Inferior parietal cortex (tissue), 1 donor: ENCODE results near the gene MSS51.

Experiments used
- DNase-seq: peaks from one replicate; pipeline ENCODE4 v3.0.0-alpha.2; 2016; ENCODE audit errors: extremely low spot score

MSS51 gene

DNA sequence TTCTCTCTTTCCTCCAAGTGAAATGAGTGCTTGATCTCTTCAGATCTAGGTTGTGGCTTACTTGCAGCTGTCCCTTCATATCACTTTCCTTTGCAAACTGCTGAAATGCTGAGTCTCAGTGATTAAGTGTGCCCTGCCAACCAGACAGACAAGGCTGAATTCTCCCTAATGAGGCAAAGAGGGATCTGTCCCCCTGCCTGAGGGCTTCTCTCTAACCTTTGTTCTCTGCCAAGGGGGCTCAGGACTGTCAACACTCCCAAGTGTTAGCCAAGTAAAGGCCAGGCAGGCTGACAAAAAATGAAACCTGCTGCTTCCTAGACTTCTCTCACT is at the start of gene MSS51:
MSS51 (minus strand) TSS at position 24 of the 330 bp plus-strand sequence. CDS start 5,277 bp downstream, outside the sequence.
- DNase-seq, result no peak

DNA sequence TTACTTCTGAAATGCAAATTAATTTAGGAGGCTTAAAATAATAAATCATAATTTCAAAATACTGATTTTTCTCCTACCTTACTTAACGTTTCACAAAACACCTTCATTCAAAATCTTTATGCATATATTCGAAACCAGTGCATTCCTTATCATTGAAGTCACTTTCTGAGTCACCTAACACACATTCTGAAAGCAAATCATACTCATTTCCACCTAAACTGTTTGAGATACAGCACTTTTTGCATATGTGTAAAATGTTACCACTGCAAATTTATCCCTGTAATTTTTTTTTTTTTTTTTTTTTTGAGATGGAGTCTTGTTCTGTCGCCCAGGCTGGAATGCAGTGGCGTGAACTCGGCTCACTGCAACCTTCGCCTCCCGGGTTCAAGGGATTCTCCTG is 46.8 kb upstream of the MSS51 start:
- DNase-seq, result no peak

DNA sequence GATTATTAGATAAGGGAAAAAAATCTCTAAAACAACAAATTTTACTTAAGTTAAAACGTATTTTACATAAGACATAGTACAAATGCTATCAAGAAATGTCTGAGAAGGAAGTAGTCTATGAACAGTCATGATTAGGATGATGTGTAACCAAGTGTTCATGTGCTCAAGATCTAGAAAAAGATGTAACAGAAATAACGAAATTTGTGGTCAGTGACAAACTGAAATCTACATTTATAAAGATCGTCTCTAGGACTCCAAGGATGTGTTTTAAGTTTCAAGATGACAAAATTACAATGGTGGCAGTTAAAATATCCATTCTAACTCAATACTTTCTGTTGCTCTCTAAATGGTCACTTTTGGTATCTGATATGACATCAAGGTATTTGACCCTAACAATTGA is 45.3 kb upstream of the MSS51 start:
- no peak for DNase-seq

DNA sequence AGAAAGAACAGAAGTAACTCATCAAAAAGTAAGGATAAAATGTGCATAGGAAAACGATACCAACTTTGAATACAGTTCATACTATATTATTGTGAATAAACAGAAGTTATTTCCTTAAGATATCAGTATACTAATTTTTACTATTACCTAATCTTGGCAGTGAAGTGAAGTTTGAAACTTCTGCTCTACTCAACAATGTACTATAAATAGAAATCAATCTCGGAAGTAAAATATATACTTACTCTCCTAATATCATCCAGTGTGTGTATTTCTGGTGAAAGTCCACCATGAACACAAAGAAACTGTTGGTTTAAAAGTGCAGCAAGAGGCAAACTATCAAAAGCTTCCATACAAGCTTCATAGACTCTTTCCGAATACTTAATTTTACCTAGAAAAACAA is 37.9 kb upstream of the MSS51 start:
- DNase-seq, result no peak

DNA sequence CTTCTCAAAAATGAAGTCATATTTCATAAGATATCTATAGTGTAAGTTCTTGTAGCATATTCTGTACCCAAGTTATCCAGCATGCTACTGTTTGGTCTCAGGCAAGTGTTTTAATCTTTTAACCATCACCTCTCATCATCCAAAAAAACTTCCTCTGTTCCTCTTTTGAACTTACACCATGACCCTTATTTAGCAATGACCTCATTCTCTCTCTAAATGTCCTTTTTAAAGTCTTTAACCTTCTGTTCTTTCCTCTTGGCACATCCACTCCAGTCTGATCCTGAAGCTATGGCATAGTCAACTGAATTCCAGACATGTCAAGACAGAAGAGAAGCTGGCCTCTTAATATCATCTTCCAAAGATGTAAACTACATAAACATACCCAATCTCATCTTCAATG is 36.2 kb upstream of the MSS51 start:
- DNase-seq, result no peak

DNA sequence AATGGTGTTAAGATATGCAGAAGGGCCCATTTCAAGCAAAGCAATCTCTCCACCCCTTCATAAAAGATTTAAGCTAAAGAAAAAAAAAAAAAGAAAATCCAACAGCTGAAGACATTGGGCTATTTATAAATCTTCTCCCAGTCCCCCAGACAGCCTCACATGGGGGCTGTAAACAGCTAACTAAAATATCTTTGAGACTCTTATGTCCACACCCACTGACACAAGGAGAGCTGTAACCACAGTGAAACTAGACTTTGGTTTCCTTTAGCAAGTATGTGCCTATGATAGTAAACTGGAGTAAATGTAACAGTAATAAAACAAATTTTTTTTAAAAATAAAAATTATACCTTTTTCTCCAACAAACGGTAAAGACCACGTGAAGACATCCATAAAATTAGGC is 33.8 kb upstream of the MSS51 start:
- DNase-seq, result no peak

DNA sequence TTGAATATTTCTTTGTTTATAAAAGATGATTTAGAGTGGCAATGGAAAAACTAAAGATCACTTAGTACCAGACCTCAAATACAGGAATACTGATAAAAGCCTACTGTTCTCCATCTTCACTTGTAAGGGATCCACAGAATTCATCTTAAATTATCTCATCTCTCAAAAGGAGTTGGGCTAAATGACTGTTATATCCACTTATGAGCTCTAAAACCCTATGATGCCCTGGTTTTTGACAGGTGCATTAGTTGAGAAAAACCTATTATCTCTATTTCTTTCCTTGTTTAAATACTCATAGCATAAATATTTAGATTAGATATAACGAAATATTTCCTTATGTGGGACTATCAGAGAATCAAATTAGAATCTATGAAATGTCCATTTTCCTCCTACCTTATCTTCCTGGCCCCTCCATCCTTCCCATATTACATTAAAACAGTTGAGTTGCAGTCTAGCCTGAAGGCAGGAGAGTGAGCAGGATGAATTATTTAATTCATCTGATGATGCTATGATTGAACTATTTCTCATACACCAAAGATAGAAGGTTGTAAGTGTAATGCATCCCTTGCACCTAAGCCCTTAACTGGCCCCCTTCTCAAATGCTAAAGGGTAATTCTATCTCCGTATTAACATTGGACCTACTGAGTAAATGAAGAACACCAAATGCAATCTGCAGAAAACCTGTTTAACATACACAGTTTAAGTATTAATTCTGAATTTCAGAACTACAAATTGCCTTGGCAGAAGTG is 32.8 kb upstream of the MSS51 start:
- no peak for DNase-seq

DNA sequence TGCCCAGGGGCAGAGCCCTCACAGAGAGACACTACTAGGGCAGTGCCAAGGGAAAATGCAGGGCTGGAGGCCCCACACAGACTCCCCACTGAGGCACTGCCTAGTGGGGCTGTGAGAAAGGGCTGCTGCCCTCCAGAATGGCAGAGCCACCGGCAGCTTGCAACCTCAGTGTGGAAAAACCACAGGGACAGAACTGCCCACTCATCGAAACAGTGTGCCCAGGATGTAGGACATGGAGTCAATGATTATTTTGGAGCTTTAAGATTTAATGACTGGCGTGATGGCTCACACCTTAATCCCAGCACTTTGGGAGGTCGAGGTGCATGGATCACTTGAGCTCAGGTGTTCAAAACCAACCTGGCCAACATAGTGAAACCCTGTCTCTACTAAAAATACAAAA is 27.5 kb upstream of the MSS51 start:
- DNase-seq, result no peak

DNA sequence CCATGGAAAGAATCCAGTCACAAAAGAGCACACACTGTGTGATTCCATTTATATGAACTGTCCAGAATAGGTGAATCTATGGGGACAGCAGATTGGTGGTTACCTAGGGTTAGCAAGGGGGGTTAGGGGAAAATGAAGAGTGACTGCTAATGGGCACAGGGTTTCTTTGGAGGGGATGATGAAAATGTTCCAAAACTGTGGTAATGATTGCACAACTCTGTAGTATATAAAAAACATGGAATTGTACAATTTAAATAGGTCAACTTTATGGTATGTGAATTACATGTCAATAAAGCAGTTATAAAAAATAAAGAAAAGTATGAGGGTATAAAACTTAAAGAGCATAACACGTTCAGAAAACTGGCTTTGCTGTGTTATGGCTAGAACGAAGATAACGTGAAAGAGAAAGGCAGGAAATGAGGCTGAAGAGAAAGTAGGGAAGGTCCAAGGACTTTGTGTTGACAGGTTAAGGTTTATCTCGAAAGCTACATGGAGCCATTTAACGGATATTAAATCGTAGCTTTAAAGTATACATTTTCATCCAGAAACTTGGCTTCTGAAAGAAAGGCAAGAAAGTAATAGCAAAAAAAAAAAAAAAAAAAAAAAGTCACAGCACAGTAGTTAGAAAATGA is 26.4 kb upstream of the MSS51 start:
- no peak for DNase-seq

DNA sequence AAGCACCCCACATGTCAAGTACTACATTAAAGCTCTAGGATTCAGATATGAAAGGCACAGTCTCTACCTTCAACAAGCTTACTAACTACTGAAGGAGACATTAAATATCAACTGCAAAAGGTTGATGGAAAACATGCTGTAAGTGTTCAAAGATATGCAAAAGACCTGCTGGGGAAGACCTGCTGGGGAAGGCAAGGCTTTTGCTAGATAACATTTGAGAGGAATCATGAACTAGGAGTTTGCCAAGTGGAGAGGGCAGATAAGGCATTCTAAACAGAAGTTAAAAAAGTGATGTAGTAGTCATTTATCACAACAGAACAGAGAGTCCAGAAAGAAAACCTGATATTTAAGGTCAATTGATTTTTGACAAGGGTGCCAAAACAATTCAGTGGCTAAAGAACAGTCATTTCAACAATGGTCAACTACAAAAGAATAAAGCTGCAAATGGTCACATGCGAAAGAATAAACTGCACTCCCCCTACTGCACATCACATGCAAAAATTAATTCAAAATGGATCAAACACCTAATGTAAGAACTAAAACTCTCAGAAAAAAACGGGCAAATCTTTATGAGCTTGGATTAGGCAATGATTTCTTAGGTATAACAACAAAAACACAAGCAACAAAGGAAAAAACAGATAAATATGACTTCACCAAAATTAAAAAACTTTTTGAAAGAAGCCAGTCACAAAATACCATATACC is 23.0 kb upstream of the MSS51 start:
- peak; percentile 28 for DNase-seq

DNA sequence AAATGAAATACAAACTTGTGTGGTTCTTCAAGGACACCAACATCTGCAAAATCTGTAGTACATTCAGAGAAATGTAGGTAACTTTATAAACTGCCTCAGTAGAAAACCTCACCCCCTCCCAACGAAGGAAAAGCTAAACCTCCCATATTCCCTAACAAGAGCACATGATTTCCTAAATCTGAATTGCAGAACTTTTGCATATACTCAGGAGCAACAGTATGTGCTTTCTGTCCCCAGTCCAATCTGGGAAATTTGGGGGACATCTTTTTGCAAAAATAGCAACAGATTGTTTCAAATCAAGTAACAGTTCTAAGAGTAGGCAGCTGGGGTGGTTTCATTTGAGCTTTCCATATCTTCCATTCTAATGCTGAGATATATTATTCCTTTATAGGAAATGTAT is 15.8 kb upstream of the MSS51 start:
- no peak for DNase-seq

DNA sequence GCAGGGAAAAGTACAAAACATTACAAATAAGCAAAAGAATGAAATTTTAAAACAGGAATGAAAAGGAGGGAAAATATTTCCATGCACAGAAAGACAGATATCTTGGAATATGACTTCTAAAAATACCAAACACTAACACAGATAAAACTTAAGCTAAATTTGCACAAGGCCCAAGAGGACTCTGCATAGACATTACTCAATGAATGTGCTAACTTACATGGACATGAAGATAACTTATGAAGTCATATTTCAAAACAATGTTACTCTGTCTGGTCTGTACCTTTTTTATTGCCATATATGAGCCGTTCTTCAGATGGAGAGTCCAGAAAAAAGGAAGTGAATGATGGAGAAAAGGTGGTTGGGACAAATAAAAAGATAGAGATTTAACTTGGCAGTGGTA is 15.0 kb upstream of the MSS51 start:
- no peak for DNase-seq

DNA sequence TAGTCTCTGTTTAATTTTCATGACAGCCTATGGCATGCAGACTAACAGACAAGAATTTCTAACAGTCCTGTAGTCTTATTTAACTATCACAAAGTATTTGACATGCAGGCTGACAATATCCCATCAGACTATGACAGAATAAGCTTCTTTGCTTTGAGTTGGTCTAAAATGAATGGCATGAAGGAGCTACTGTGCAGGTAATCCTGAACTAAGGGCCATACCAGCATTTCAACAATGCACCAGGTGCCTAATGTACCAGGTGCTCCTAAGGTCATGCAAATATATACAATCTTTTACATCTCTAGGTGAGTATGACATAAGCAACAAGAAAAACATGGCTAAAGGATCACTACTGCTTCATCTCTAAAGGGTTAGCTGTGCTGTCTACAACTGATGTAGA is 13.6 kb upstream of the MSS51 start:
- DNase-seq, result no peak

DNA sequence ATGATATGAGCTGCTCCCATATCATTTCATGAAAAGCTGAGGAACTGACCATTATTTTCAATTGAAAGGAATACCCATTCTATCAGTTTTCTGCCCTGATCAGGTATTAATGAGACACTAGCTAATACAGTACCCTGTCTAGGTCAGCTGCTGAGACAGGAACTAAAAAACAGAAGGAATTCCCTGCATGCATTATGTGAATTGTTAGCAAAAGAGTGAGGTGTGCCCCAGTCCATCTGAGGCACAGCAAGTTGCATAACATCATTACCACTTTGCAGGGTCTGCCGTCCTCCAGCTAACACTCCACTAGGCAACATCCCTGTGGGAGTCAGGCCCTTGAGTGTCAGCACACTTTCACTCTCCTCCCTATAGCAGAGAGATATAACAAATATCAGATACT is 11.1 kb upstream of the MSS51 start:
- DNase-seq, result no peak

DNA sequence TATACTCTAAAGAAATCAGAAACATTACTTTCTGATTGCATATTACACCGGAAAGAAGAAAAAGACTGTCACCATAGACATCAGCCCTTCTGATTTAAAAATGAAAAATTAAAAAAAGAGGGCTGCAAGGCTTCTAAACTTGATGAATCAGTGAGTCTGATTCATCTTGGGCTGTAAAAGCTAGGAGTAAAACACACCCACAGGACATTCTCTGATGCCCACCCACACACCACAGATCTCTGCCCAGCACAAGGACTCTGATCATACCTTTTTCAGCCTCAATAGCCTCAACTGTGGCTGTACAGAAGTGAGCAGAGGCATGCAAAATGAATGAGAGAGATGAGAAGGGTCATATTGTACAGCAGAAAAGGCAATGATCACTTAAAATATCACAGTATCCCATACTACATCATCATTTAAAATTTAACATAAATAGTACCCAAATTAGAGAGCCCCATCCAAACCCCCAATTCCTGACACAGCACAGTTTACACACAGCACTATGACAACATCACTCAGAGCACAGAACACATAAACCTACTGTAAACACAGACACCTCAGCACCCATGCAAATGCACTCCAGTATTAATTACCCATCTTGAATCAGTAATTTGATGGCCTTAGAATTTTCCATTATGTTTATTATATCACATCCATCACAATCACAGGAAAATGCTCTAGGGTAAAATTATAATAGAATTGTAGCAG is 6.4 kb upstream of the MSS51 start:
- peak; percentile 33 for DNase-seq

DNA sequence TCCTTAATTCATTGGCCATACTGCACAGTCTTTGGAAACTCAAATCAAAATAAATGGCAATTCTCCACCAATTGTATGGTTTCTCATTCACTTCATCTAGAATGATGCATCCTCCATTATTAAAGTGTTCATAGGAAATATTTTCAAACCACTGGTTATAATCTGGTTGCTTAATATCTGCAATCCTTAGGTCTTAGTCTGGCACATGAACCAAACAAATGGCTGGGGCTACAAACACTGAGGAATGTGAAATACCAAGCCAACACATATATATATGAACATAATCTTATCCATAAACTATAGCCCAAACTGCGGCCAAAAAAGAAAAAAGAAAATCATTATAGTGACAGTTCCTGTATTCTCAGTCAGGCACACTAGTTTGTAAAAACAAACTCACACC is 5.7 kb upstream of the MSS51 start:
- DNase-seq, result no peak

DNA sequence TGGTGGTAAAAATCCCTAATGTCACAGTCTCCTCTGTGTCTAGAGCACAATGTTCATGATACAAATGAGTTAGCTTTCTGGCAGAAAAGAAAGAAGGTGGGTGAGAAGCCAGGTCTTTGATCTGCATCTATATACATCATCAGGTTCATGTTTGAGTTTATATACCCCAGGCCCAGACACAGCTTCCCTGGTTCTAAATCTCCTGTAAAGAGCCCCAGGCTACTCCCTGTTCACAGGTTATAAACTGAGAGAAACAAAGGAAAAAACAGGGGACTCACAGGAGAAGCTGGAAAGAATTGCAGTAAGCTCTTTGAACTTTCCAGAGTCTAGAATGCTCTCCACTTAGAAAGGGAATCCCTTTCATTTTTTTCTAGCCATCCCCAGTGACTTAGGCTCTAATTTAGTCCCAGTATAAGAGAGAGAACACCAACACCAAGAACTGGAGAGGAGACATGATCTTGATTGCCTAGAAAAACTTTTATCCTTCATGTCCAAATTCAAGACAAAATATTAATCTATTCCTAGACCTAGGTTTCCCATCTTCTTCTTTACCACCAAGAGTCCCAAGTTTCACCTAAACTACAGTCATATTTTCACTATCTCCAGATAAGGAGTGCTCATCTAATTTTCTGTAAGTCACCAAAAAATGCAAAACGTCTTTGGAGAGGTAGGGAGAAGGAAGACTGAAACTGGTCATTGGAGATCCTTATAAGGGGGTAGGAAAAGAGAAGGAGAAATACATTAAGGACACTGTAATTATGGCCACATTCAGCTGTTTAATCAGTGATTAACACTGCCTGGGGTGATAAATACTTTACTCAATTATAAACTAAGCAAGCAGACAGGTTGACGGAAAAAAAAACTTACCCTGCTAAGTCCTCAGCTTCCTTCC is 469 bp downstream of the MSS51 start:
- DNase-seq, result no peak

DNA sequence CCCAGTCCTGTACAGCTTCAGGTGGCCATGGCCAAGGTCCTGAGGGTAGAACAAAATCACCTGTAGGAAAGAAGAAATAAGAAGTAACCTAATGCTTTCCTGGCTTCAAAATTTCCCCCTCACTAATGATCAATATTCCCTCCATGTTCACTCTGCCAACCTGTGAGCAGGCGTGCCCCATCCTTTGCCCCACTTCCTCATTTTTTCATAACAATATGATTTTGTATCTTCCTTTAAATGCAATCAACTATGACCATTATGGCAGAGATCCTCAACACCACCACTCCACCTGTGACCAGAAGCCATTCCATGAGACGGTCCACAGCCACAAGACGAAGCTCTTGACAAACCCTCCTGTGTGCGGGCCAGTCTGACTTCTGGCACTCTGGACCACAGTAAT is 7.0 kb downstream of the MSS51 start:
- no peak for DNase-seq

DNA sequence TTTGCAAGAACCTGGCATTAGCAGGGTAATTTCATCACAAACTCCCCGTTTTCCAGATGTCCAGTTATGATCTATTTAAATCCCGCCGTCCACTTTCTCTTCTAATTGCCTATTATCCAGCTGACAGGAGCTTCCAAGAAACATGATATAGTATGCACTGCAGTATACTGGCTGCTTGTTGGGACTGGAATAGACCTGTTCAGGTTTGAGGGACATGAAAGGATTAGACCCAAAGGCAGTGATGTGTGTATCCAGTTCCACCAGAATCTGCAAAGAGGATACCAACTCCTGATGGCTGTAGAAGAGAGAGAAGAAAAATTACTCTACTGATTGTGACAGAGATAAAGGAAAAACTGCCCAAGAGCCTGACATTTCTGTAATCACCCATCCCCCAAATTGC is 8.9 kb downstream of the MSS51 start:
- DNase-seq, result no peak

DNA sequence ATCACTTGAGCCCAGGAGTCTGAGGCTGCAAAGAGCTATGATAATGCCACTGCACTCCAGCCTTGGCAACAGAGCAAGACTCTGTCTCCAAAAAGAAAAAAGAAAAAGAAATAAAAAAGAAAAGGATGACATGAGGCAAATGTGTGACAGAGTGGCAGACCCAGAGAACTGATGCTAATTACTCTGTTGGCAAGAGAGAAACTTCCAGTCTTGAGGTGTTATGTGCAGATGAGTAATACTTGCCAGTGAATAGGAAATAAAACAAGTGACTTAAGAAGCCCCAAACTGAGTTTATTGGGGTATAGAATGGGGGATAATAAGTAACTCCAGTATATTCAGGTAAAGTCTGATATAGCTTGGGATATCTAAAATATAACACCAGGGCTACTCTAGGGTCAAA is 10.1 kb downstream of the MSS51 start:
- no peak for DNase-seq

DNA sequence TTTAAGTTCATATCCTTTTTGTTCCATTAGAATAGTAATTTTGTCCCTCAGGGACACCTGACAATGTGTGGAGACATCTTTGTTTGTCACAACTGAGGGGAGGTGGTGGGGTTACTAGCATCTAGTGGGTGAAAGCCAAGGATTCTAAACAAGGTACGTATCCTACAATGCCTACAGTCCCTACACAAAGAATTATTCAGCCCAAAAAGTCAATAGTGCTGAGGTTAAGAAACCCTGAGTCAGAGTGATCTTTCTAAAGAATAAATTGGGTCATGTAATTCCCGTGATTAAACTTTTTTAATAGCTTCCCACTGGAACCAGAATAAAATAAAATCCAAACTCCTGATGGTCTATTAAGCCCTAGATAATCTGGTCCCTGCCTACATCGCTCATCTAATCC is 16.8 kb downstream of the MSS51 start:
- DNase-seq, result no peak
